G401 (cell line): ENCODE results near the gene DMAC2L. TPM values are rescaled to one million over a fixed set of nuclear protein-coding genes. Genes with fewer than 3 reads are reported as not detected.
A peak's percentile ranks its signal among the peaks of the same experiment; 100 is the strongest.
"Not testable (repeated sequence)": the region's sequence is repeated elsewhere in the genome, so short reads cannot be mapped to it uniquely, and the experiment has no call there.

Experiments used
- DNase-seq: peaks from one replicate; pipeline ENCODE4 v3.0.0-alpha.2; 2015; ENCODE audit warnings: low spot score
- in situ Hi-C: cut with HindIII; loops from 2 replicates; pipeline ENCODE4 v1.10.0; 2016; ENCODE audit warnings: low sequenced_read_pairs, mixed read lengths
- total RNA-seq: library from RNA; depleted of rRNA; stranded (reverse); fragments of >200 nt; shearing (Covaris generic); gene quantifications from 2 replicates; pipeline ENCODE4 v1.2.3, GENCODE V29; 2014; rRNA removed

Gene DMAC2L, protein sequence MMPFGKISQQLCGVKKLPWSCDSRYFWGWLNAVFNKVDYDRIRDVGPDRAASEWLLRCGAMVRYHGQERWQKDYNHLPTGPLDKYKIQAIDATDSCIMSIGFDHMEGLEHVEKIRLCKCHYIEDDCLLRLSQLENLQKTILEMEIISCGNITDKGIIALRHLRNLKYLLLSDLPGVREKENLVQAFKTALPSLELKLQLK
- total RNA-seq: 8.8 and 31.0 TPM in 2 replicates

DNA sequence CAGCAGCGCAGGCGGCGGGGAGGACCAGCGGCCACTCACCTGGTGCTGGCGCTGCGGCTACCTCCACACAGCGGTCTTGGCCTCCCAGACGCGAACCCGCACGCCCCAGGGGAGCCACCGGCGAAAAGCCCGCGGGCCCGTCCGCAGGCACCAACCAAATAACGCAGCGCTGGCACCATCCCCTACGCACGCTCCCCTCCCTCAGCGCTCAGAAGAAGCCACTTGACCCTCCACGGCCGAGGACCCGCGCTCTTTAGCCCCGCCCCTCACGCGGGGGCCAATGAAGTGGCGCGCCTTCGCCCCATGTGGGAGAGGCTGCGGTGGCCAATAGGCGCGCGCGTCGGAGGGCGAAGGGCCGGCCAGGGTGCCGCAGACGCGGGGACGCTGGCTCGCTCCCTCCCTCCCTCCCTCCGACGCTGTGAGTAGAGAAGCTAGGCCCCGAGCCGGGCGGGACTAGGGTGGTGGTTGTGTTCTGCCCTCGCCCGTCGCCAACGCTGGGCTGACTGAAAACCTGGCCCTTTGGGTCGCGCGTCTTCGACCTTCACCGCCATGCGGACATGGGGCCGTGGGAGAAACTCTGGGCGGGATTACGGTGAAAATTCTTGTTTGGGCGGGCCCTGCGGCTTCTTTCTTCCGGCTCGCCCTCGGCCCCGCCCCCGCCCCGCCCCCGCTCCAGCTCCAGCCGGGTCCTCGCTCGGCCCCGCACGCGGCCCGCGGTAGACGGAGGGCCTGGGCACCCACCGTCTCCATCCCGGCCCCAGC is at the start of gene DMAC2L, which contains the start of gene L2HGDH:
Gene DMAC2L, plus strand, starts transcription at position 353 of the 762 bp plus-strand sequence. CDS start 9,164 bp downstream, outside the sequence.
Gene L2HGDH, minus strand, starts transcription at position 258 of the 762 bp plus-strand sequence. Its CDS starts 79 bp downstream, at position 179.
- in situ Hi-C loops: no loop called here
- peak; percentile 96 for DNase-seq

DNA sequence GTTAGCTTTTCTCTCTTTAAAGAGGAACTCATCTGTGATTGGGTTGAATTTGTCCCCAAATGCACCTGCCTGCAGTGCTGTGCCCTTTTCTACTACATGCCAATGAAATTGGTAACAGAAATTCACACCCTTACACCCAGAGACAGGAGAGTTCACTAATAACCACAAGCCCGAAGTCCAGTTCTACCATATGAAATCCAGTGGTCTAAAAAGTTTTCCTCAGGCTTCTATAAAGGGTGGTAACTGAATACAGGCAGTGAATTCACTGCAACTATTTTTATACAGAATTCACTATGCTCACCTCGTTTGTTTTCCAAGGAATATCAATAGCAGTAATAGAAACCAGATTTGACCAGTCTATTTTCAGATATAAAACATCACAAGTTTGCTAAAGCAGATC is 49.3 kb upstream of the DMAC2L start:
- DNase-seq: no peak
- in situ Hi-C loops: no loop called here

DNA sequence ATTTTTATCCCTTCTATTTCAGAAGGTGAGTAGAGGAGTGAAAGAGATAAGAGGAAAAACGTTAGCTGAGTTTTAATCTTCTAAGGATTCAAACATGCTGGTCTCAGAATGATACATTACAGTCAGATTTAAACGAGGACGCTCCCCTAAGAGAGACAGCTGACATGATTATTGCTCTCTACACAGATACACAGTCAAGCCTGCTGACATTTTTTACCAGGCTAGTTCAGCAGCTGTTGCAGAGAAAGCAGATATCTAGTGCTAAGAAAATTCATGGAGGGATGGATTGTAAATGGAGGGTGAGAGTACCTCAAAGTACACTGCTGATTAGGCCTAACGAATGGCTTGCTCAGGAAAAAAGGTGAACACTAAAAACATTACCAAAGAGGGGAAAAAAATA is 48.8 kb upstream of the DMAC2L start:
- in situ Hi-C loops: no loop called here
- no peak for DNase-seq

DNA sequence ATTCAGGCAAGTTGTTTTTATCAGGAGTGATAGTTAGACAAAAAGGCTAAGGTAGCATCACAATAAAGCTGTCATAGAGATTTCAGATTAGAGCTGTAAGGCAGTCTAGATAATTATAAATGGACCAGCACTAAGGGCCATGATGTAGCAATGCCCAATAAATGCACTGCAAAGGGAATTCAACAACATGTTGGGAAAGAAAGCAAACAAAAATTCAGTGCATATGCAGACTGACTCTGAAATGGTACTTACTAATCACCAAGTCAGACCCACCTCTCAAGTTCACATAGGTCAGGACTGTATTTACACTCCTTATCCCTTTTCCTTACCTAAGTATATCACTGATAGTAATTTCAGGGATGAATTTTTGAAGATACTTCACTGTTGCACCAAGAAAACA is 47.1 kb upstream of the DMAC2L start:
- in situ Hi-C loops: no loop called here
- DNase-seq: no peak

DNA sequence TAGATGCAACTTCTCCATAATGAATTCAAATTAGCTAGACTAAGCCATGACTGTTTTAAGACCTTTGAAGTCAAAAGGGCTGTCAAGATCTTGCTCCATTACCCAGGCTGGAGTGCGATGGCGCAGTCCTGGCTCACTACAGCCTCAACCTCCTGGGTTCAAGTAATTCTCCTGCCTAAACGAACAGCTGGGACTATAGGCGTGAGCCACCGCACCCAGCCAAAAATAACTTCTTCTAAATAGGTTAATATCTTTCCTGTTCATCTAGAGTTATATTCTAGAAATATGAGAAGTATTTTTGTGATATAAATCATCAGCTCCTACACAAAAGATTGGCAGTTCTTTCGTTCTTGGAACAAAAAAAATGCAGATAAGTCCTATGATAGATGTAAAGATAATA is 41.2 kb upstream of the DMAC2L start:
- in situ Hi-C loops: no loop called here
- no peak for DNase-seq

DNA sequence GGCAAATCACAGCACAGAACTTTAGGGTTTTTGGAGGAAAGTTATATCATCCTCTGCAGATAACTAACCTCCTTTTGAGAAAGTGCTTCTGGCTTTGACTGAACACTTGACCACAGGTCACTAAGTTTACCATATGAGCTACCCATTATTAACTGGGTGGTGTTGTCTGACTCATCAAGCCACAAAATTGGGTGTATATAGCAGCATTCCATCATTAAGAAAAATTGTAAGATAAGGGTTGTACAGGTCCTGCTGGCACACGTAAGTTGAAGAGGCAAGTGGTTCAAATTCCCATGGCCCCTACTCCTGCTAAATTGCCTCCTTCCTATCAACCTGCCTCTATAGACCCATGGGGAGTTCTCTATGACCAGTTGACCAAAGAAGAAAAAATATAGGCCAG is 39.6 kb upstream of the DMAC2L start:
- DNase-seq: no peak
- in situ Hi-C loops: no loop called here

DNA sequence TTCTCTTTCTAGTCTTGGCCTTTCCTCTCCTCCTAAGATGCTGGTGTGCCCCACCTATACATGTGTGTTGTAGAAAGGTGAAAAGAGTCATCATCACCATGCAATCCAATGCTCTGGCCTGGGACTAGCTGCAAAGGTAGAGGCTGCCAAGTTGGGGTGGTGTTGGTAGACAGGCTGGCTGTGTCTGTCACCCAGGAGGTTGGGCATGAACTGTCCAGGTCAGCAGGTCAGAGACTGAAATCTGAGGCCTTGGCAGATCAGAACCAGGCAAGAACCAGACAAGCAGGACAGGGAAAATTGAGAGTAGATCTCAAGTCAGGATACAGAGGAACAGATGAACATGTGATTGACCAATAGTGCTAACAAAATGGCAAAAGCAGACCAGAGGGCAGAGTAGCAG is 26.3 kb upstream of the DMAC2L start:
- in situ Hi-C loops: no loop called here
- no peak for DNase-seq

DNA sequence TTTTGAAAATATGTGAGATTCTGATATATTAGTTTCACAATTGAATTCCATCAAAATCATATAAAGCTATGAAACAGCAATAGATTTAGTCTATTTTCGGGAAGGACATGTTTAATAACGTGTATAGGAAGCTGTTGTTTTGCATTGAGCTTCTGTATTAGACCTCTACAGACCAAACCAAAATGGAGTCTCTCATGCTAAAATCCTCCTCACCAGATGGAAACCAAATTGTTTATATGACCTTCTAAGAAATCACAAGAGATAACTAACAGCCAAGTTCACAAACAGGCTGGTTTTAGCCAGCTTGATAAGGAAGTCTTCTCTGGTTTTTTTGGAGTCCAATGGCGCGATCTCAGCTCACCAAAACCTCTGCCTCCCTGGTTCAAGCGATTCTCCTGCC is 24.0 kb upstream of the DMAC2L start:
- in situ Hi-C loops: no loop called here
- no peak for DNase-seq

DNA sequence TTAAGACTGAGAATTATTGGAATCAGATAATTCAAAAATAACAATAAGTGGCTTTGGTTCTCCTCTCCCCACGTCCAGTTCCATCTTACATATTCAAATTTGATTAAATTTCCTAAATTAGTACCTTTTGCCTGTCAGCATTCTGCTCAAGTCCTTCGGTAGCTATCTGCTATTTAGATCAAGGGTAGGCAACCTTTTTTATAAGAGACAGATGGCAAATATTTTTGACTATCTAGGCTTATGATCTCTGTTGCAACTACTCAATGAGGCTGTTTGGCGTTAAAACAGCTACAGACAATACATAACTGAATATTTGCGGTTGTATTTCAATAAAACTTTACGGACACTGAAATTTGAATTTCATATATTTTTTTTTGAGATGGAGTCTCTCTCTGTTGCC is 21.8 kb upstream of the DMAC2L start:
- DNase-seq: no peak
- in situ Hi-C loops: no loop called here

DNA sequence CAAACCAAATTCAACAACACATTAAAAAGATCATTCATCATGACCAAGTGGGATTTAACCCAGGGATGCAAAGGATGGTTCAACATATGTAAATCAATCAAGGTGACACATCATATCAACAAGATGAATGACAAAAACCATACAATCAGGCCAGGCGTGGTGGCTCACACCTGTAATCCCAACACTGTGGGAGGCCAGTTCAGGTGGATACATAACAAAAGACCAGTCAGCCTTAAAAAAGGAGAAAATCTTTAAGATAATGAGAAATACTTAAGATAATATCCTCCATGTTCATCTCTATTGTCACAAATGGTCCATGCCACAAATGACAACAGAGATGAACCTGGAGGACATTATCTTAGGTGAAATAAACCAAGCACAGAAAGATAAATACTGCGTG is 12.5 kb upstream of the DMAC2L start:
- no peak for DNase-seq
- in situ Hi-C loops: no loop called here

DNA sequence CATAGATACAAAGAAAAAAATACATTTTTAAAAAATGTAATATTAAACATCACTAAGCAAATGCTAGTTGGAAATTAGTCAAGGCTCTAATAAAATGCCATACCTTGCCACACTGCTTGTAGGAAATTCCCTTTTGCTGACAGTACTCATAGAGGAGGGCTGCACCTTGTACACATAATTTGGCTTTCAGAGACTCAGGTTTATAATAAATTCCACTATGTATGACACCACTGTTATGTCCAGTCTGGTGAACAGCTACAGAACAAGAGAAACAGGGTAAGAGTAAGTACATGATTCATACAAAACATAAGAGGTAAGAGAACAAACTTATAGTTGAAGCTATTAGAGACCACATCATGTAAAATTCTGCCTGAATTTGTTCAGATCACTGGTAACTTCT is 10.2 kb upstream of the DMAC2L start:
- DNase-seq: no peak
- in situ Hi-C loops: no loop called here

DNA sequence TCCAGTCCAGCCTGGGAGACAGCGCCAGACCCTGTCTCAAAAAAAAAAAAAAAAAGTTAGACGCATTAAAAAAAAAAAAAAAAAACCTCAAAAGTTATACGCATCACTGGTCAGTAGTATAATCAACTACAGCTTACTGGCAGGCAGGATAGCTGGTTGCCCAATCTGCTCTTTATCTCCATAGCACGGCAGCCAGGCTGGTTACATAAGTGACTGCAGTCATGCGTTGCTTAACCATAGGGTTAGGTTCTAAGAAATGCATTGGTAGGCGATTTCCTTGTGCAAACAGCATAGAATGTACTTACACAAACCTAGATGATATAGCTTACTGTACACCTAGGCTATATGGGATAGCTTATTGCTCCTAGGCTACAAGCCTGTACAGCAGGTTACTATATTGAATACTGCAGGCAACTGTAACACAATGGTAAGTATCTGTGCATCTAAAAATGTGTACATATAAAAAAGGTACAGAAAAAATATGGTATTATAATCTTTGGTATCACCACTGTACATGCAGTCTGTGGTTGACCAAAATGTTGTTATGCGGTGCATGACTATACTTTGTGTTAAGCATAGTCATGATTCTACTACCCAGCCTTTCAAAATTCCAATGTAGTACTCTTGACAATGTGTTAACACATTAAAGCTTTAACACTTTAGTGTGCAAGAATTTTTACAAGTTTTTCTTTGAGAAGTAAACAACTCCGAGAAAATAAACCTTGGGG is 8.2 kb upstream of the DMAC2L start:
- peak; percentile 31 for DNase-seq
- in situ Hi-C loops: no loop called here

DNA sequence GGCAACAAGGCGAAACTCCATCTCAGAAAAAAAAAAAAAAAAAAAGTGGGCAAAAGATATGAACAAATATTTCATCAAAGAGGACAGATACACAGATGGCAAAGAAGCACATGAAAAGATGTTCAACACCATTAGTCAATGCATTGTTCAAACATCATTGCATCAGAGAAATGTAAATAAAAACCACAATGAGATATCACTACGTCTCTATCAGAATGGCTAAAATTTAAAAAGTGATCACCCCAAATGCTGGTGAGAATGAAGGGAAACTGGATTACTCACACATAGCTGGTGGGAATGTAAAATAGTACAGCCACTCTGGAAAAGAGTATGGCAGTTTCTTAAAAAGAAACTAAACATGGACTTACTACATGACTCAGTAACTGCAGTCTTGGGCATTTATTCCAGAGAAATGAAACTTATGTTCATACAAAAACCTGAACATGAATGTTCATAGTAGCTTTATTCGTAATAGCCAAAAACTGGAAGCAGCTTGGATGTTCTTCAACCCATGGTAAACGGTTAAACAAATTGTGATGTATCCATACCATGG is 3.7 kb upstream of the DMAC2L start:
- DNase-seq: no peak
- in situ Hi-C loops: no loop called here

DNA sequence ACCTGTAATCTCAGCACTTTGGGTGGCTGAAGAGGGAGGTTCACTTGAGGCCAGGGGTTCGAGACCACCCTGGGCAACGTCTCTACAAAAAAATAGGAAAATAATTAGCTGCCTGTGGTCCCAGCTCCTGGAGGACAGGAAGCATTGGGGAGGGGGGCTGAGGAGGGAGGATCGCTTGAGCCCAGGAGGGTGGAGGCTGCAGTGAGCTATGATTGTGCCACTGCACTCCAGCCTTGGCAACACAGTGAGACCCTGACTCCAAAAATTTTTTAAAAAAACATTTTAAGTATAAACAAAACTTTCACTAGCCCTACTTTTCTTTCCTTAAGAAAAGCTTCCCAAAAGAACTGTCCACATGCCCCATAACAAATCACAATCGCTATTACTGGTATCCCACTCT is 1.7 kb upstream of the DMAC2L start:
- no peak for DNase-seq
- in situ Hi-C loops: no loop called here

DNA sequence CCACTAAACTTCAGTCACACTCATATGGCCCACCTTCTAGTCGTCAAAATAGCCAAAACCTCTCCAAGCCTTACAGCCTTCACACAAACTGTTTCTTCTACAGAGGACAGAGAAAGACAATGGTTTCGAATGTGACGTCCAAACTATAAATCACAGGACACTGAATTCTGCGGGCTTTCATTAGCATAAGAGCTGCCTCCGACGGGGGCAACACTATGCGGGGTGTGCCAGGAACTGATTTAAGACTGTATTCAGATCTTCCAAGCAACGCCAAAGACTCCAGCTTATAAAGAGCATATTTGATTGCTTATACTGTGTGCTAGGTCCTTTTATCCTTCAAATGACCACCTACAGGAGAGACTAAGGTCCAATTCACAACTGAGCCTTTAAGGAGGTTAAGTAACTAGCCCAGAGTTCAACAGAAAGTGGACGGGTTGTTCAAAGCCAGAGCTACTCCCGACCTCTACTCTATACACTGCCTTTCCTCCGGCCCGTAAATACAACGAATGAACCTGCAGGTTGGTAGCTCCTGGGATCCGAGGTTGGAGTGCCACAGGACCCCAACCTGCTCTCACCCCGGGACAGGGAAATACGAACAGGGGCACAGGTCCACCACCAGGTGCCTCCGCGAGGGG is 670 bp upstream of the DMAC2L start:
- DNase-seq: no peak
- in situ Hi-C loops: no loop called here

DNA sequence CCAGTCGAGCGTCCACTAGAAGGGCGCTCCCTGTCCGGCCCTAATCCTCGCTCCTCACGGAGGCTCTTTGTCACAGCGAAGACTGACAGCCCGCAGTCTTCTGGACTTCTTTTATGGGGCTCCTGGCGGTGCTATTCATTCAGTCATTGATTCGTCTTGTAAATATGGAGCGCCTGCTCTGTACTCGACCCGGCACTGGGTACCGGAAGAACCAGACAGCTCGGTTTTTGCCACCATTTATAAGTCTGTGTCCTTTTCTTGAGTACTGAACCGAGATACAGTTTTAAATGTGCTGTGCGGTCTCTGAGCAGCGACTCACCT is 570 bp downstream of the DMAC2L start:
- in situ Hi-C loops: no loop called here
- DNase-seq: no peak

DNA sequence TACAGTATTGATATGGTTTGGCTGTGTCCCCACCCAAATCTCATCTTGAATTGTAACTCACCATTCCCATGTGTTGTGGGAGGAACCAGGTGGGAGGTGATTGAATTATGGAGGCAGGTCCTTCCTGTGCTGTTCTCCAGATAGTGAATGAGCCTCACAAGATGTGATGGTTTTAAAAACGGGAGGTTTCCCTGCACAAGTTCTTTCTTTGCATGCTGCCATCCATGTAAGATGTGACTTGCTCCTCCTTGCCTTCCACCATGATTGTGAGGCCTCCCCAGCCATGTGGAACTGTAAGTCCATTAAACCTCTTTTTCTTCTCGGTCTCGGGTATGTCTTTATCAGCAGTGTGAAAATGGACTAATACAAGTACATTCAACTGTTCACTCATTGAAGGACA is 2.0 kb downstream of the DMAC2L start:
- in situ Hi-C loops, DNase-seq: not testable (repeated sequence)

DNA sequence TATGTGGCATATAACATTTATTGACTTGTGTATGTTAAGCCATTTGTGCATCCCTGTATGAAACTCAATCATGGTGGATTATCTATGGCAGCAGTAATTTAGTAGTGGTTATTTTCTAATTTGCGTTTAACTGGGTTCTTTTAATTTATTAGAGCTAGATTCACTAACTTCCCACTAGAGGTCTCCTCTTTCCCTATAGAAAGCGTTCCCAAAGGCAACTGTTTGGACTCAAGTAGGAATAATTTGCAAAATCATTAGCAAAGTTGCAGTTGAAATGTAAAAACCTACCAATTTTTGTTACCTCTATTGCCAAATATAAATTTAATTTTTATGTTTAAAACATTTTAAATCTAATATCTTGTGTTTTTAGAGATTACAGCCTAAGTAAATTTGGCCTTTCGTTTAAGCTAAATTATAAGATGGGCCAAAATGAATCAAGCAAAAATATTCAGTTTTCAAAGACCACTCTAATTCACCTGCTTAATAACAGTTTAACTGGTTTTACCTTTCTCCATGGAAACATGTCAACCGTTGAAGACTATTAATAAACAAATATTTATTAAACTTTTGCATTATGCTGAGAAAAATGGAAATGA is 6.0 kb downstream of the DMAC2L start:
- in situ Hi-C loops: no loop called here
- DNase-seq: peak; percentile 71

DNA sequence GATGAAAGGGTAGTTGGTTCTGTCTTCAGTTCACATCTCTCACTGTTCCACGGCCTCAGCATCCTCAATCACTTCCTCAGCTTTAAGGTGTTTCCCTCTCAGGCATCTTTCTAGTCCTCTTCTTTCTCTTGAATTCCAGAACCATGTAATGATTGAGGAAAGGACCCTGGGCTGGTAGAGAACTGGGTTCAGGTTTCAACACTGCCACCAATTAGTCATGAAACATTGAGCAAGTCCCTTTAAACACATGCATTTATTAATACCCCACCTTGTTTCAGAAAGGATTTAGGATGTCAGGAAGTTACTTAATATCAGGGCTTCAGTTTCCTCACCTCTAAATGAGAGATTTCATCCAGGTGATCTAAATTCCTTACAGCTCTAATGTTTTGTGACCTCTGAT is 7.2 kb downstream of the DMAC2L start:
- in situ Hi-C loops: no loop called here
- DNase-seq: no peak
